ENCODE data around the gene PPP1R7. TPM values are rescaled to one million over a fixed set of nuclear protein-coding genes. Genes with fewer than 3 reads are reported as not detected.

The PPP1R7 gene
- total RNA-seq, 1 donor from 2014 or later = 52.9 TPM

DNA sequence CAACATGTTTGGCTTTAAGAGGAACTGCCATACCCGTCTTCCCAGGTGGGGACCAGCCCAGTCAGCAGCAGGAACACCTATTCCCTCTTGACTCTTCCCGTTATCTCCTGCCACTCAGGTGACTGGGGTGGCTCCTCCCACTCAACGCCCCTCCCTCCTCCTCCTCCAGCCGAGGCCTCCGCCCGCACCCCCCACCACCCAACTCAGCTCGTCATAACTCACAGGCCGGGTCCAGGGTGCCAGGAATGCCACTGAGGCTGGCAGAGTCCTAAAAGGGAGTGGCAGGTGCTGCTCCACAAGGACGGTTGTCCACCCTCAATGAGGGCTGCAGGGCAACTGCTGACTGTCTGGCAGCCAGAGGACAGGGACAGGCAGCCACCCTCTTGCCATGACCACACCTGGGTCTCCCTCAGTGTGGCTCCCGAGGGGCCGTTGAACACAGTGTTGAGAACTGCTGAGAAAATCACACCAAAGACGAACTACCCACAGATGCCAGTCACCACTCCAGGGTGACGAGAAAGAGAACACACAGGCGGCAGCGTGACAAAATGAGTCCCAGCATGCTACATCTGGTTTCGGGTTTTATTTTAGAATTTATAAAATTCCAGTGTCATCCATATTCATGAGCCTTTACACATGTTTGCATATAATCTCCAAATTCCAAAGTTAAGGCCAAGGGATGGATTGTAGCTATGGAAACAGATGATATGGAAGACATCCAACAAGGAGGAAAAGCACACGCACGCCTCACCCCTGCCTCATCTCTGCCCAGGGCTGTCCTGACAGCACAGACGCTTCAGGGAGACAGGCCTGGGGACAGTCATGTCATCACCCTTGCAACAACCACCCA is 76.7 kb downstream of the PPP1R7 start:
- H3K4me1 ChIP-seq = peaks cover 10% of the 10 kb centered on the region
- H2AFZ ChIP-seq (replicated peaks) = no peak overlapping the region
- Mint-ChIP-seq H3K27ac (peak overlapping the region; percentile 13), H3K4me3 (no peak overlapping the region), H3K9me3 (no peaks in the 10 kb centered on the region), H3K27me3 (ENCODE audit: insufficient read depth, low read depth) (peaks cover 12% of the 10 kb centered on the region), H3K36me3 (peaks cover 25% of the 10 kb centered on the region), H3K4me1 (peaks cover 30% of the 10 kb centered on the region)
- TF ChIP-seq, protein P1, sequence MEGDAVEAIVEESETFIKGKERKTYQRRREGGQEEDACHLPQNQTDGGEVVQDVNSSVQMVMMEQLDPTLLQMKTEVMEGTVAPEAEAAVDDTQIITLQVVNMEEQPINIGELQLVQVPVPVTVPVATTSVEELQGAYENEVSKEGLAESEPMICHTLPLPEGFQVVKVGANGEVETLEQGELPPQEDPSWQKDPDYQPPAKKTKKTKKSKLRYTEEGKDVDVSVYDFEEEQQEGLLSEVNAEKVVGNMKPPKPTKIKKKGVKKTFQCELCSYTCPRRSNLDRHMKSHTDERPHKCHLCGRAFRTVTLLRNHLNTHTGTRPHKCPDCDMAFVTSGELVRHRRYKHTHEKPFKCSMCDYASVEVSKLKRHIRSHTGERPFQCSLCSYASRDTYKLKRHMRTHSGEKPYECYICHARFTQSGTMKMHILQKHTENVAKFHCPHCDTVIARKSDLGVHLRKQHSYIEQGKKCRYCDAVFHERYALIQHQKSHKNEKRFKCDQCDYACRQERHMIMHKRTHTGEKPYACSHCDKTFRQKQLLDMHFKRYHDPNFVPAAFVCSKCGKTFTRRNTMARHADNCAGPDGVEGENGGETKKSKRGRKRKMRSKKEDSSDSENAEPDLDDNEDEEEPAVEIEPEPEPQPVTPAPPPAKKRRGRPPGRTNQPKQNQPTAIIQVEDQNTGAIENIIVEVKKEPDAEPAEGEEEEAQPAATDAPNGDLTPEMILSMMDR (IDR thresholded peaks at IDR 0.05) = no peak
- TF ChIP-seq EZH2 (IDR thresholded peaks at IDR 0.05) (no peak), EZH2phosphoT487 (IDR thresholded peaks at IDR 0.05) (no peak)
- no peak overlapping the region for H3K27ac ChIP-seq
- no peak for DNase-seq (ENCODE audit: low spot score)
- no peak overlapping the region for H3K9ac ChIP-seq
- H3K9me3 ChIP-seq (ENCODE audit: low read depth) = no peaks in the 10 kb centered on the region
- H3K4me2 ChIP-seq = no peak overlapping the region
- no peaks in the 10 kb centered on the region for H3K79me2 ChIP-seq (ENCODE audit: low read depth)
- no peak overlapping the region for H3K4me3 ChIP-seq
- H3K27me3 ChIP-seq = no peaks in the 10 kb centered on the region
- H4K20me1 ChIP-seq (ENCODE audit: low read depth) = peaks cover 6% of the 10 kb centered on the region
- no peaks in the 10 kb centered on the region for H3K36me3 ChIP-seq
- H3F3A ChIP-seq (ENCODE audit: low read depth) = peaks cover 11% of the 10 kb centered on the region

DNA sequence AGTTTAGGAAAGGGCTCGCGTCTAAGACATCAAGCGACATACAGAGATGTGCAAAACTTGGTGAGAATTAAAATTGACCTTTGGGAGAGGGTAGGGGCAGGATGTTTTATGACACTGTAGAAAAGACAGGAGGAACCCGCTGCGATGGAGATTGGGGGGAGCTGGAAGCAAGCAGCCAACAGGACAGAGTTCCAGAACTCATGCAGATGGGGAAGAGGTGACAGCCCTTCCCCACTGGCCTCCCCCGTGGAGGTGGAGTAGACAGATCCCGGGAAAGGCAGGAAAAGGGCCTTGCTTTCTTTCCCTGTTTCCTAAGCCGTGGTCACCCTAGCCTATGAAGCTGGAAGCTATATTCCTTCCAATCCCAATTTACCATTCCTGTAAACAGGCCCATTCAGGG is 77.3 kb downstream of the PPP1R7 start:
- no peak for DNase-seq (ENCODE audit: low spot score)
- H3K36me3 Mint-ChIP-seq = peaks cover 26% of the 10 kb centered on the region
- H3K27ac Mint-ChIP-seq = peak overlapping the region; percentile 13
- Histone ChIP-seq H3K27ac (no peak overlapping the region), H3F3A (ENCODE audit: low read depth) (peaks cover 11% of the 10 kb centered on the region), H3K79me2 (ENCODE audit: low read depth) (no peaks in the 10 kb centered on the region), H3K4me3 (no peak overlapping the region), H3K9me3 (ENCODE audit: low read depth) (no peaks in the 10 kb centered on the region), H3K4me2 (no peak overlapping the region), H4K20me1 (ENCODE audit: low read depth) (peaks cover 8% of the 10 kb centered on the region), H3K4me1 (peaks cover 10% of the 10 kb centered on the region), H3K27me3 (no peaks in the 10 kb centered on the region), H2AFZ (replicated peaks) (no peak overlapping the region), H3K9ac (no peak overlapping the region), H3K36me3 (no peaks in the 10 kb centered on the region)
- peaks cover 27% of the 10 kb centered on the region for H3K4me1 Mint-ChIP-seq
- no peak overlapping the region for H3K4me3 Mint-ChIP-seq
- H3K27me3 Mint-ChIP-seq (ENCODE audit: insufficient read depth, low read depth) = peaks cover 9% of the 10 kb centered on the region
- TF ChIP-seq, protein P1 (IDR thresholded peaks at IDR 0.05) = no peak
- TF ChIP-seq EZH2phosphoT487 (IDR thresholded peaks at IDR 0.05) (no peak), EZH2 (IDR thresholded peaks at IDR 0.05) (no peak)
- H3K9me3 Mint-ChIP-seq = no peaks in the 10 kb centered on the region

- Histone ChIP-seq H3K27me3 (no peaks in the 10 kb centered on the region), H3K36me3 (no peaks in the 10 kb centered on the region), H3K79me2 (ENCODE audit: low read depth) (no peaks in the 10 kb centered on the region), H2AFZ (replicated peaks) (no peak overlapping the region), H4K20me1 (ENCODE audit: low read depth) (peaks cover 6% of the 10 kb centered on the region), H3F3A (ENCODE audit: low read depth) (peaks cover 11% of the 10 kb centered on the region), H3K4me1 (peaks cover 10% of the 10 kb centered on the region), H3K27ac (no peak overlapping the region), H3K9ac (no peak overlapping the region), H3K4me3 (no peak overlapping the region), H3K9me3 (ENCODE audit: low read depth) (no peaks in the 10 kb centered on the region), H3K4me2 (no peak overlapping the region)
- Mint-ChIP-seq H3K9me3 (no peaks in the 10 kb centered on the region), H3K4me1 (peaks cover 24% of the 10 kb centered on the region), H3K27ac (no peak overlapping the region), H3K36me3 (peaks cover 27% of the 10 kb centered on the region), H3K4me3 (no peak overlapping the region), H3K27me3 (ENCODE audit: insufficient read depth, low read depth) (peaks cover 6% of the 10 kb centered on the region)
- no peak for DNase-seq (ENCODE audit: low spot score)
- TF ChIP-seq, protein P1 (IDR thresholded peaks at IDR 0.05) = no peak
- TF ChIP-seq EZH2phosphoT487 (IDR thresholded peaks at IDR 0.05) (no peak), EZH2 (IDR thresholded peaks at IDR 0.05) (no peak)
These were observed 78.0 kb downstream of the PPP1R7 start for GRCh38 chr2:241228081-241228859.

All from neural progenitor cell (in vitro differentiated cells).